Adrenal gland (tissue), 12 donors: ENCODE measurements around the gene SMG5. TPM values are rescaled to one million over a fixed set of nuclear protein-coding genes. Genes with fewer than 3 reads are reported as not detected.
A peak's percentile ranks its signal among the peaks of the same experiment; 100 is the strongest.

Source experiments
- DNase-seq, 7 donors: peaks; one replicate each; pipeline ENCODE4 v3.0.0-alpha.2; 2019 to 2020
- H3K27ac ChIP-seq, 5 donors: fragments of 200-600 bp; sonication (generic) in 4 of 5; 1 replicate in 3 of 5; 2 replicates in 2 of 5; pipeline versions ENCODE4 v1.5.1 to v1.8.0; 2016 to 2020; ENCODE audit warnings: mild to moderate bottlenecking in 1 of 5
- H3K27me3 ChIP-seq: fragments of 200-600 bp; 2 replicates; pipeline ENCODE4 v1.8.0; 2021
- H3K36me3 ChIP-seq, 2 donors: fragments of 200-600 bp; replicated peaks in 1 of 2; 1 replicate in 1 of 2; 2 replicates in 1 of 2; pipeline versions ENCODE4 v1.5.1 to v1.8.0; 2018 to 2022
- H3K4me1 ChIP-seq, 2 donors: fragments of 200-600 bp; replicated peaks in 1 of 2; 1 replicate in 1 of 2; 2 replicates in 1 of 2; pipeline versions ENCODE4 v1.5.1 to v1.8.0; 2018 to 2021
- H3K4me3 ChIP-seq, 4 donors: fragments of 200-600 bp; sonication (generic) in 3 of 4; one replicate each; pipeline ENCODE4 v1.5.1; 2016 to 2018
- H3K9me3 ChIP-seq, 3 donors: fragments of 200-600 bp; sonication (generic) in 1 of 3; replicated peaks in 1 of 3; 1 replicate in 2 of 3; 2 replicates in 1 of 3; pipeline versions ENCODE4 v1.5.1 to v1.8.0; 2016 to 2021
- CTCF ChIP-seq, 6 experiments: fragments of 450-650 bp in 4 of 6; fragments of 200-600 bp in 2 of 6; sonication (generic) in 1 of 6; IDR thresholded peaks; 1 replicate in 5 of 6; 2 replicates in 1 of 6; pipeline versions ENCODE4 v1.5.1 to v1.8.0; 2016 to 2021; ENCODE audit warnings: antibody characterized with exemption in 6 of 6, mild to moderate bottlenecking in 2 of 6, moderate library complexity in 1 of 6
- POLR2A ChIP-seq, 2 donors: fragments of 450-650 bp; IDR thresholded peaks; one replicate each; pipeline ENCODE4 v1.6.1; 2017; ENCODE audit warnings: antibody characterized with exemption in 2 of 2, mild to moderate bottlenecking in 2 of 2, moderate library complexity in 1 of 2
- WGBS, 4 donors: extraction: QIAGEN DNeasy Blood & Tissue Kit in 2 of 4; methylation state at CpG; one replicate each; pipeline versions ENCODE4 v1.1.5 to v1.1.7; 2013 to 2017; 5-methylcytosine and 5-hydroxymethylcytosine counted together
- intact Hi-C, 2 donors: fragments of 100-400 bp; cut with DNase I; formaldehyde crosslinking; loops; one replicate each; pipeline versions ENCODE4 v1.14.1 to v1.15.0; 2022 to 2023
- polyA plus RNA-seq, 3 donors: library from polyadenylated mRNA; stranded (reverse); fragments of 200-250 nt in 2 of 3; fragments of 350-450 nt in 1 of 3; fragmentation: Illumina TruSeq in 1 of 3; extraction: RNeasy Lipid Tissue Mini Kit (QIAGEN cat#74804) in 1 of 3; gene quantifications; one replicate each; pipeline ENCODE4 v1.2.3, GENCODE V29; 2013 to 2014
- total RNA-seq, 9 donors: library from RNA; depleted of rRNA in 4 of 9; stranded (reverse); fragments of >200 nt in 4 of 9; fragments of 120-200 nt in 1 of 9; fragmentation: NEBNext Ultra II Directional in 1 of 9; extraction: Animal tissue kit (Norgen Biotek cat#: 25700) in 1 of 9; gene quantifications; one replicate each; pipeline versions ENCODE4 v1.1.0 to v1.2.4, GENCODE V29; 2013 to 2023
- donor health status: healthy with polysubstance abuse.
- donor health status: Bipolar disorder and iron deficiency.
- donor health status: DM: yes; HTN: yes; CAD: no.
- donor health status: DM: no; HTN: no; CAD: no.
- donor health status: DM: no; HTN: no; CAD: no.
- donor health status: DM: yes; HTN: yes; CAD: no.

SMG5 gene
- total and polyA plus RNA-seq, 12 donors = 25.5 to 110 (median 83.5) TPM

GRCh38 chr1:156286061-156286460 is 3.4 kb upstream of the SMG5 start:
- Histone ChIP-seq H3K4me3 (no peak overlapping the region), H3K4me1 (peaks cover 13 to 23% of the 10 kb centered on the region in 2 donors), H3K27ac (no peak overlapping the region), H3K27me3 (no peaks in the 10 kb centered on the region), H3K9me3 (no peaks in the 10 kb centered on the region), H3K36me3 (peaks cover 0 to 4% of the 10 kb centered on the region in 2 donors)
- TF ChIP-seq POLR2A (IDR thresholded peaks at IDR 0.05) = no peak
- no peak for TF ChIP-seq CTCF (IDR thresholded peaks at IDR 0.05)
- 91 to 96% (median 94%) methylated on average over 8 of the region's 8 CpGs for WGBS, 4 donors
- intact Hi-C loops = no loop called here
- DNase-seq = no peak

GRCh38 chr1:156285437-156285836 is 2.8 kb upstream of the SMG5 start:
- Histone ChIP-seq H3K27ac (no peak overlapping the region), H3K36me3 (peaks cover 0 to 4% of the 10 kb centered on the region in 2 donors), H3K4me1 (peaks cover 16 to 26% of the 10 kb centered on the region in 2 donors), H3K4me3 (no peak overlapping the region), H3K27me3 (no peaks in the 10 kb centered on the region), H3K9me3 (no peaks in the 10 kb centered on the region)
- intact Hi-C loops = no loop called here
- 89 to 100% (median 94%) methylated on average over 3 to 21 of the region's 21 CpGs for WGBS, 4 donors
- no peak for DNase-seq
- TF ChIP-seq CTCF (IDR thresholded peaks at IDR 0.05) (no peak), POLR2A (IDR thresholded peaks at IDR 0.05) (no peak)

- intact Hi-C loops = no loop called here
- no peak overlapping the region for H3K4me3 ChIP-seq
- H3K4me1 ChIP-seq = peaks cover 16 to 26% of the 10 kb centered on the region in 2 donors
- DNase-seq = no peak
- no peak overlapping the region for H3K27ac ChIP-seq
- H3K36me3 ChIP-seq = peaks cover 0 to 4% of the 10 kb centered on the region in 2 donors
- no peaks in the 10 kb centered on the region for H3K27me3 ChIP-seq
- WGBS, 4 donors = 53 to 78% (median 72%) methylated on average over 4 of the region's 4 CpGs
- TF ChIP-seq POLR2A (IDR thresholded peaks at IDR 0.05) (no peak), CTCF (IDR thresholded peaks at IDR 0.05) (no peak)
- no peaks in the 10 kb centered on the region for H3K9me3 ChIP-seq
Observed at GRCh38 chr1:156284757-156285156, 2.1 kb upstream of the SMG5 start.

GRCh38 chr1:156284112-156284511 is 1.5 kb upstream of the SMG5 start, which contains the start of gene TMEM79:
TMEM79 (plus strand) TSS chr1:156284325; CDS start chr1:156285227, 902 bp downstream.
- DNase-seq = no peak
- intact Hi-C loops = no loop called here
- H3K36me3 ChIP-seq = no peaks in the 10 kb centered on the region
- peak within 1 kb of the TSS in 3 of 5 donors; percentile 82 to 90 (median 86) for H3K27ac ChIP-seq
- peaks cover 16 to 26% of the 10 kb centered on the region in 2 donors for H3K4me1 ChIP-seq
- peak within 1 kb of the TSS in 3 of 4 donors; percentile 53 to 79 (median 78) for H3K4me3 ChIP-seq
- H3K27me3 ChIP-seq = no peaks in the 10 kb centered on the region
- H3K9me3 ChIP-seq = no peaks in the 10 kb centered on the region
- no peak for TF ChIP-seq CTCF (IDR thresholded peaks at IDR 0.05)
- TF ChIP-seq POLR2A (IDR thresholded peaks at IDR 0.05) = no peak
- WGBS, 4 donors = 88 to 92% (median 91%) methylated on average over 7 of the region's 7 CpGs
